ENCODE data around the gene ABHD14A. TPM values are rescaled to one million over a fixed set of nuclear protein-coding genes. Genes with fewer than 3 reads are reported as not detected.
"Not testable (repeated sequence)": the region's sequence is repeated elsewhere in the genome, so short reads cannot be mapped to it uniquely, and the experiment has no call there.

ABHD14A gene
- total and polyA plus RNA-seq, 12 donors = 19.3 to 80.1 (median 25.4) TPM

DNA sequence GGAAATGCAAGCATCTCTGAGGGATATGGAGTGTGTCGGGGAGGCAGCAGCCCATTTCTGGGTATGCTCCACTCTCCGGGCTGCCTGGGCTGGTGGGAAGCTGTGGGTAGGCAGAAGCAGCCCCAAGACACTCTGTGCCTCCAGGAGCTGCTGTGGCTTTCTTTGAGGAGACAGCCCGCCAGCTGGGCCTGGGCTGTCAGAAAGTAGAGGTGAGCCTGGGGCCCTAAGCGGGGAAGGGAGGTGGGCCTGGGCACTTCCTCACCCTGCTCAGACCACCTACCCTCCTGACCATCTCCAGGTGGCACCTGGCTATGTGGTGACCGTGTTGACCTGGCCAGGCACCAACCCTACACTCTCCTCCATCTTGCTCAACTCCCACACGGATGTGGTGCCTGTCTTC is 10.2 kb downstream of the ABHD14A start:
- intact Hi-C loops (cut with DNase I) = no loop called here
- no peaks in the 10 kb centered on the region for H3K27me3 ChIP-seq
- TF ChIP-seq CTCF (IDR thresholded peaks at IDR 0.05) = no peak
- DNase-seq (no peak), ATAC-seq (no peak)
- 86 to 93% methylated on average over 6 of the region's 6 CpGs for WGBS, 2 donors
- peaks cover 0 to 4% (median 0%) of the 10 kb centered on the region in 9 donors for H3K36me3 ChIP-seq
- H3K4me3 ChIP-seq = no peak overlapping the region
- peaks cover 9 to 49% (median 37%) of the 10 kb centered on the region in 9 donors for H3K4me1 ChIP-seq
- no peak overlapping the region for H3K27ac ChIP-seq
- H3K9me3 ChIP-seq = no peaks in the 10 kb centered on the region

DNA sequence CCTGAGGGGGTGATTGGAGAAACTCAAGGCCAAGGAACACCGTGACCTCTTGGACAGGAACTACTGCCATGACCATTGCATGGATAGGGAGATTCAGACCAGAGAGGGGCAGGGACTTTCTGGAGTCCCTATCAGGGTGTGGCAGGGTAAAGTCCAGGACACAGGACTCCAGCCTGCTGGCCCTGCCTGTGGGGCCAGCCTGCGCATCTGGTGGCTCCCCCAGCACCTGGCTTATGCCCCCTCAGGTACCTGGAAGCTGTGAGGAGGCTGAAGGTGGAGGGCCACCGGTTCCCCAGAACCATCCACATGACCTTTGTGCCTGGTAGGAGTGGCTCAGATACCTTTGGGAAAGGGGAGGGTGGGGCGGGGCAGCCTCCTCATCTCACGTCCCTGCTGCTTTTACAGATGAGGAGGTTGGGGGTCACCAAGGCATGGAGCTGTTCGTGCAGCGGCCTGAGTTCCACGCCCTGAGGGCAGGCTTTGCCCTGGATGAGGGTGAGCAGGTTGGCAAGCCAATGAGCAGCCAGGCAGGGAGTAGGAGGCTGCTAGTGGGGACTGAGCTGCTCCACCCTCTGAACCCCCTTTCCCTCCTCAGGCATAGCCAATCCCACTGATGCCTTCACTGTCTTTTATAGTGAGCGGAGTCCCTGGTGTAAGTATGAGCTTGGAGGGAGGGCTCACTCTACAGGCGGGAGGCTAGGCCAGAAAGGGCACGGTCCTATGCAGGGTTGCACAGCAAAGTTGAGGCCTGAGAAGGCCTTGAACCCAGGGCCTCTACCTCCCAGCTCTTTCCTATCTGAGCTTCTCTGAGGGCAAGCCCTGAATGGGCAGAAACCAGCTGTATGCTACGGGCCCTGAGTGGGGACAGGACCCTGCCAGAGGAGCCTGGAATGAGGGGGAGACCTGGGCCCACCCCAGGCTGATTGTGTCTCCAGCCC is 11.4 kb downstream of the ABHD14A start:
- ATAC-seq (no peak), DNase-seq (no peak)
- Histone ChIP-seq H3K27me3 (no peaks in the 10 kb centered on the region), H3K36me3 (peaks cover 0 to 3% (median 0%) of the 10 kb centered on the region in 9 donors), H3K4me3 (no peak overlapping the region), H3K4me1 (peaks cover 9 to 50% (median 33%) of the 10 kb centered on the region in 9 donors), H3K27ac (no peak overlapping the region), H3K9me3 (no peaks in the 10 kb centered on the region)
- intact Hi-C loops (cut with DNase I) = no loop called here
- 84 to 90% methylated on average over 12 of the region's 12 CpGs for WGBS, 2 donors
- TF ChIP-seq CTCF (IDR thresholded peaks at IDR 0.05) = no peak

DNA sequence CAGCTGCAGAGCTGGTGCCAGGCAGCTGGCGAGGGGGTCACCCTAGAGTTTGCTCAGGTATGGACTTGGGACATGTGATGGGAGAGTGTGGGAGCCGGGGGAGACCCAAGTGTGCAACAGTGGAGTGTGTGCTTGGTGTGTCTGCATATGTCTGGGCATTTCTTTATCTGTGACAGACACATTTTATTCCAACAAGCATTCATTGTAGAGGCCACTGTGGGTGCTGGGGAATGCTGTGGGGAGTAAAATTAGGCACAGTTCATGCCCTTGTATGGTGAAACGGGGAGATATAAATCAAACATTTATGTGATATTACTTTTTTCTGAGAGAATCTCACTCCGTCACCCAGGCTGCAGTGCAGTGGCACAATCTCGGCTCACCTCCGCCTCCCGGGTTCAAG is 12.7 kb downstream of the ABHD14A start:
- Histone ChIP-seq H3K9me3 (no peaks in the 10 kb centered on the region), H3K4me1 (peaks cover 9 to 37% (median 21%) of the 10 kb centered on the region in 9 donors), H3K27me3 (no peaks in the 10 kb centered on the region), H3K36me3 (peaks cover 0 to 16% (median 0%) of the 10 kb centered on the region in 9 donors), H3K27ac (no peak overlapping the region), H3K4me3 (no peak overlapping the region)
- TF ChIP-seq CTCF (IDR thresholded peaks at IDR 0.05) = no peak
- WGBS, 2 donors = 93 to 94% methylated on average over 7 of the region's 7 CpGs
- no peak for DNase-seq
- intact Hi-C loops (cut with DNase I) = no loop called here
- no peak for ATAC-seq

GRCh38 chr3:51988286-51989146 is 13.7 kb downstream of the ABHD14A start:
- ATAC-seq = no peak
- intact Hi-C loops (cut with DNase I) = no loop called here
- no peak for TF ChIP-seq CTCF (IDR thresholded peaks at IDR 0.05)
- Histone ChIP-seq H3K4me1 (peaks cover 8 to 34% (median 22%) of the 10 kb centered on the region in 9 donors), H3K36me3 (peaks cover 0 to 26% (median 3%) of the 10 kb centered on the region in 9 donors), H3K27me3 (no peaks in the 10 kb centered on the region), H3K9me3 (no peaks in the 10 kb centered on the region), H3K27ac (peak overlapping the region in 1 of 10 donors; percentile 35), H3K4me3 (no peak overlapping the region)
- WGBS, 2 donors = 81 to 83% methylated on average over 15 of the region's 15 CpGs
- no peak for DNase-seq

- WGBS, 2 donors = 73 to 77% methylated on average over 38 of the region's 38 CpGs
- peak overlapping the region in 1 of 10 donors; percentile 51 for H3K27ac ChIP-seq
- not testable (repeated sequence) for H3K27me3 ChIP-seq, DNase-seq, H3K4me3 ChIP-seq, ATAC-seq, H3K9me3 ChIP-seq
- H3K36me3 ChIP-seq = peaks cover 0 to 41% (median 16%) of the 10 kb centered on the region in 9 donors
- intact Hi-C loops (cut with DNase I) = loop anchor here in 1 of 10 donors (10.0 kb wide), 1 partner anchor 294 kb away; the partner anchor contains the start of gene GLYCTK
- peaks cover 5 to 39% (median 28%) of the 10 kb centered on the region in 9 donors for H3K4me1 ChIP-seq
Observed at GRCh38 chr3:51990501-51990971, 15.7 kb downstream of the ABHD14A start.

Data from heart right ventricle (tissue), 16 donors.